ENCODE measurements around the gene PIR.
A peak's percentile ranks its signal among the peaks of the same experiment; 100 is the strongest.

The PIR gene

GRCh38 chrX:15492469-15492868 is 664 bp downstream of the PIR start:
- no peak for DNase-seq (ENCODE audit: low read depth, low spot score)

- no peak for DNase-seq (ENCODE audit: low read depth, low spot score)
Observed at GRCh38 chrX:15483891-15484290, 9.2 kb downstream of the PIR start.

- no peak for DNase-seq (ENCODE audit: low read depth, low spot score)
Observed at GRCh38 chrX:15475486-15475885, 17.6 kb downstream of the PIR start.

GRCh38 chrX:15475021-15475420 is 18.1 kb downstream of the PIR start:
- DNase-seq (ENCODE audit: low read depth, low spot score) = no peak

- no peak for DNase-seq (ENCODE audit: low read depth, low spot score)
Observed at GRCh38 chrX:15474028-15474427, 19.1 kb downstream of the PIR start.

- no peak for DNase-seq (ENCODE audit: low read depth, low spot score)
Observed at GRCh38 chrX:15472531-15472930, 20.6 kb downstream of the PIR start.

- peak; percentile 10 for DNase-seq (ENCODE audit: low read depth, low spot score)
Observed at GRCh38 chrX:15471028-15471427, 22.1 kb downstream of the PIR start.

GRCh38 chrX:15469613-15470012 is 23.5 kb downstream of the PIR start:
- DNase-seq (ENCODE audit: low read depth, low spot score) = no peak

- DNase-seq (ENCODE audit: low read depth, low spot score) = no peak
Observed at GRCh38 chrX:15468036-15468435, 25.1 kb downstream of the PIR start.

GRCh38 chrX:15465896-15466651 is 27.1 kb downstream of the PIR start:
- no peak for DNase-seq (ENCODE audit: low read depth, low spot score)

GRCh38 chrX:15465347-15465746 is 27.8 kb downstream of the PIR start:
- DNase-seq (ENCODE audit: low read depth, low spot score) = no peak

- no peak for DNase-seq (ENCODE audit: low read depth, low spot score)
Observed at GRCh38 chrX:15464704-15465103, 28.4 kb downstream of the PIR start.

GRCh38 chrX:15451913-15452312 is 41.2 kb downstream of the PIR start:
- DNase-seq (ENCODE audit: low read depth, low spot score) = no peak

GRCh38 chrX:15448010-15448639 is 45.0 kb downstream of the PIR start:
- no peak for DNase-seq (ENCODE audit: low read depth, low spot score)

GRCh38 chrX:15441464-15441863 is 51.7 kb downstream of the PIR start:
- DNase-seq (ENCODE audit: low read depth, low spot score) = no peak

- DNase-seq (ENCODE audit: low read depth, low spot score) = no peak
Observed at GRCh38 chrX:15438332-15438731, 54.8 kb downstream of the PIR start.

GRCh38 chrX:15437724-15438123 is 55.4 kb downstream of the PIR start:
- DNase-seq (ENCODE audit: low read depth, low spot score) = no peak

- no peak for DNase-seq (ENCODE audit: low read depth, low spot score)
Observed at GRCh38 chrX:15435836-15436619, 57.1 kb downstream of the PIR start.

GRCh38 chrX:15434205-15434604 is 58.9 kb downstream of the PIR start:
- no peak for DNase-seq (ENCODE audit: low read depth, low spot score)

- DNase-seq (ENCODE audit: low read depth, low spot score) = no peak
Observed at GRCh38 chrX:15430584-15430983, 62.5 kb downstream of the PIR start.

- no peak for DNase-seq (ENCODE audit: low read depth, low spot score)
Observed at GRCh38 chrX:15430076-15430475, 63.1 kb downstream of the PIR start.

GRCh38 chrX:15425024-15425423 is 68.1 kb downstream of the PIR start:
- no peak for DNase-seq (ENCODE audit: low read depth, low spot score)

- DNase-seq (ENCODE audit: low read depth, low spot score) = no peak
Observed at GRCh38 chrX:15418707-15419181, 74.4 kb downstream of the PIR start.

All from activated CD4-positive, CD25-positive, alpha-beta regulatory T cell treated with anti-CD3 and anti-CD28 coated beads, Interleukin-2, amount 50 U/mL, for 16 hours (primary cell).